GM12878 (cell line): ENCODE measurements around the gene MEF2C. TPM values are rescaled to one million over a fixed set of nuclear protein-coding genes. Genes with fewer than 3 reads are reported as not detected.
A peak's percentile ranks its signal among the peaks of the same experiment; 100 is the strongest.

Experiments
- ATAC-seq: fragments of 200-7000 bp; cut with Tn5 transposase; 3 replicates; pipeline ENCODE4 v1.9.1; 2020; ENCODE audit warnings: mild to moderate bottlenecking, moderate library complexity
- BruUV-seq: library from RNA; stranded (reverse); fragments of 400-500 nt; replicated peaks from 2 replicates; lab custom pipeline; 2021; lab: Mats Ljungman, UMichigan
- CTCF ChIA-PET: fragments of 300-600 bp; sonication (Branson Sonifier 250); formaldehyde crosslinking; extraction: SDS; loops from one replicate; lab custom pipeline; 2021; ENCODE audit warnings: inconsistent platforms; lab: Yijun Ruan, JAX
- POLR2A ChIA-PET: fragments of 350-600 bp; formaldehyde crosslinking; extraction: SDS; loops from one replicate; lab custom pipeline; 2021; ENCODE audit warnings: inconsistent platforms; lab: Charles Lee
- RAD21 ChIA-PET: fragments of 300-600 bp; sonication (Branson Sonifier 250); formaldehyde crosslinking; loops from one replicate; lab custom pipeline; 2023; ENCODE audit warnings: antibody characterized with exemption; ENCODE audit not compliant: unreplicated experiment; lab: Charles Lee
- SMC1A ChIA-PET: fragments of 300-600 bp; sonication (Branson Sonifier 250); formaldehyde crosslinking; loops from one replicate; lab custom pipeline; 2023; ENCODE audit not compliant: unreplicated experiment, uncharacterized antibody; lab: Charles Lee
- DNase-seq: peaks from one replicate; pipeline ENCODE4 v3.0.0-alpha.2; 2011; ENCODE audit warnings: low read depth, low spot score
- FAIRE-seq: peaks from 3 replicates; lab custom pipeline; 2011; peaks lifted over from hg19 to GRCh38; lab: Jason Lieb, UNC
- H2AFZ ChIP-seq: 2 replicates; pipeline ENCODE4 v1.6.0; 2011; ENCODE audit warnings: low read depth, low read length, control low read depth; ENCODE audit not compliant: control insufficient read depth
- H3K27ac ChIP-seq: 2 replicates; pipeline ENCODE4 v1.5.1; 2011; ENCODE audit warnings: control low read depth; ENCODE audit not compliant: control insufficient read depth, insufficient read depth
- H3K27me3 ChIP-seq, 2 experiments: replicated peaks in 1 of 2; 2 replicates each; pipeline versions ENCODE4 v1.6.0 to v1.6.1; 2011; ENCODE audit warnings: low read length in 1 of 2; ENCODE audit not compliant: control insufficient read depth in 2 of 2, insufficient read depth in 2 of 2
- H3K36me3 ChIP-seq, 2 experiments: 2 replicates each; pipeline ENCODE4 v1.5.1; 2011; ENCODE audit warnings: low read length in 1 of 2; ENCODE audit not compliant: control insufficient read depth in 2 of 2, insufficient read depth in 2 of 2
- H3K4me1 ChIP-seq: 2 replicates; pipeline ENCODE4 v1.6.1; 2011; ENCODE audit warnings: mild to moderate bottlenecking, low read length, moderate library complexity, mixed read lengths; ENCODE audit not compliant: control insufficient read depth, insufficient read depth
- H3K4me2 ChIP-seq: 2 replicates; pipeline ENCODE4 v1.6.0; 2011; ENCODE audit warnings: control low read depth; ENCODE audit not compliant: control insufficient read depth, insufficient read depth
- H3K4me3 ChIP-seq: fragments of 200-600 bp; sonication (generic); 2 replicates; pipeline ENCODE4 v1.5.1; 2016
- H3K79me2 ChIP-seq: 2 replicates; pipeline ENCODE4 v1.6.0; 2011; ENCODE audit warnings: low read length; ENCODE audit not compliant: control insufficient read depth, insufficient read depth
- H3K9ac ChIP-seq: 2 replicates; pipeline ENCODE4 v1.8.0; 2011; ENCODE audit warnings: low read length, control low read depth, mixed read lengths; ENCODE audit not compliant: control insufficient read depth, insufficient read depth
- H3K9me3 ChIP-seq: replicated peaks from 3 replicates; pipeline ENCODE4 v1.5.1; 2011; ENCODE audit warnings: mild to moderate bottlenecking, low read length; ENCODE audit not compliant: control insufficient read depth, insufficient read depth
- H4K20me1 ChIP-seq: 2 replicates; pipeline ENCODE4 v1.6.0; 2011; ENCODE audit not compliant: control insufficient read depth, insufficient read depth
- EP300 ChIP-seq, 2 experiments: fragments of 150-350 bp in 1 of 2; IDR thresholded peaks; 2 replicates each; pipeline ENCODE4 v1.6.1; 2011 to 2012; ENCODE audit warnings: low read depth in 2 of 2, low read length in 2 of 2, borderline replicate concordance in 1 of 2, improper control_type of control experiment in 1 of 2, inconsistent platforms in 1 of 2; ENCODE audit not compliant: control insufficient read depth in 1 of 2
- TCF3 ChIP-seq: IDR thresholded peaks from 2 replicates; pipeline ENCODE4 v1.6.1; 2012; ENCODE audit warnings: low read depth, mild to moderate bottlenecking, low read length, borderline replicate concordance; ENCODE audit not compliant: insufficient read depth
- WGBS: methylation state at CpG from one replicate; pipeline ENCODE4 v1.1.6; 2016; ENCODE audit warnings: low lambda C conversion rate; ENCODE audit not compliant: insufficient replicate concordance, insufficient coverage; ENCODE audit errors: missing lambda C conversion rate; 5-methylcytosine and 5-hydroxymethylcytosine counted together
- in situ Hi-C: fragments of 300-500 bp; cut with MboI; formaldehyde crosslinking; loops from 9 replicates; pipeline ENCODE4 v1.14.3; 2018; ENCODE audit warnings: mixed read lengths
- intact Hi-C: fragments of 100-400 bp; cut with micrococcal nuclease; formaldehyde crosslinking; loops from one replicate; pipeline ENCODE4 v1.14.2; 2022; ENCODE audit not compliant: unreplicated experiment
- polyA plus RNA-seq, 11 experiments: library from polyadenylated mRNA; depleted of rRNA in 4 of 11; unstranded in 6 of 11; stranded (reverse) in 5 of 11; fragments of >200 nt; fragmentation: Nextera tagmentation in 4 of 11; fragmentation: Illumina TruSeq in 1 of 11; extraction: Ambion mirVana in 4 of 11; extraction: Trizol in 1 of 11; gene quantifications; 1 replicate in 1 of 11; 2 replicates in 10 of 11; pipeline versions ENCODE4 v1.2.1 to v1.2.3, GENCODE V29; 2011 to 2016; ENCODE audit warnings: inconsistent platforms in 2 of 11, missing spikeins in 2 of 11, low read depth in 1 of 11
- total RNA-seq, 4 experiments: library from RNA; depleted of rRNA in 3 of 4; stranded (reverse); fragments of >200 nt in 3 of 4; fragmentation: Illumina TruSeq in 1 of 4; extraction: Trizol in 1 of 4; gene quantifications; 2 replicates each; pipeline versions ENCODE4 v1.2.1 to v1.2.3, GENCODE V29; 2013 to 2021

MEF2C gene
- total and polyA plus RNA-seq, 10 of the 15 experiments (the other 5 are each of a cell fraction or from before 2014, with no cell fraction given): 104 to 225 (median 180) TPM

DNA sequence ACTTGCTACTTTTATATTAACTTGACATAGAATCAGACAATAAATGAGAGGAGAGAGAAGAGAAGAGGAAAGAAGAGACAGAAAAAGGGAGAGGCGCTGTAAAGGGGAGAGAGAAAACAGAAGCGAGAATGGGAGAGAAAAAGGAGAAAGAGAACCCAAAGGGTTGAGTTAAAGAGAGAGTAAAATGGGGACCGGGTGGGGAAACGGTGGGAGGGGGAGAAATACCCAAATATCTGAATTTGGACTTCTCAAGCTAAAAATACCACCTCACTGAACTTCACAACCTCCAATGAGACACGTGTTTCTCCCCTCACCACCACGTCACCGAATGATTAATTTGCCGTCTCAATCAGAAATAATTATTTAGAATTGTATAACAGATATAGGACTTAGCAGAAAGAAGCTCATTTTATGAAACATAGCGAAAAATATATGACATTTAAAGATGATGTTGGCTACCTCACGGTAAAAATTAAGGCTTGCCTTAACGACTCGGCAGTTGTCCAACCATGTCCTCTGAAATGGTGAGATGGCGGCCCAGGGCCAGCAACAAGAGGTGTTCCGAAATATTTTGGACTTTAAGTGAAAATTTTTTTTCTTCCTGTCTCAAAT, 204.1 kb downstream of the MEF2C start:
- Histone ChIP-seq H3K27me3 (peaks cover 12 to 21% of the 10 kb centered on the region in 2 experiments), H3K9ac (no peak overlapping the region), H2AFZ (no peak overlapping the region), H4K20me1 (no peaks in the 10 kb centered on the region), H3K4me3 (no peak overlapping the region), H3K4me2 (peak overlapping the region; percentile 30; the same call in 1 of the 2 replicates), H3K4me1 (no peaks in the 10 kb centered on the region; the same call in 1 of the 2 replicates), H3K9me3 (no peaks in the 10 kb centered on the region; the same call in 2 of the 3 replicates), H3K36me3 (no peaks in the 10 kb centered on the region), H3K79me2 (no peaks in the 10 kb centered on the region), H3K27ac (no peak overlapping the region)
- TF ChIP-seq TCF3 (no peak), EP300 (IDR thresholded peaks at IDR 0.05; ENCODE audit: borderline replicate concordance in 1 of 2, control insufficient read depth in 1 of 2, low read depth in 2 of 2, low read length in 2 of 2) (no peak)
- intact Hi-C loops (loop anchor here (5.0 to 10.0 kb wide), 2 partner anchors 174 to 412 kb away; partner anchors contain the start of gene TMEM161B), in situ Hi-C loops (loop anchor here (10.0 kb wide), 1 partner anchor 414 kb away; the partner anchor contains the start of gene TMEM161B)
- WGBS: 14% methylated on average over 14 of the region's 14 CpGs
- ChIA-PET RAD21 (interaction anchor here (1.0 to 2.1 kb wide), 2 partner anchors 897 to 900 kb away, joined by 3 to 9 read pairs; no protein-coding TSS in a partner anchor), POLR2A (no interaction called here), CTCF (interaction anchor here (1.0 kb wide), 3 partner anchors 531 to 898 kb away, joined by 3 to 6 read pairs (median 5); no protein-coding TSS in a partner anchor), SMC1A (interaction anchor here (1.0 kb wide), 1 partner anchor 12 kb away, joined by 3 read pairs; no protein-coding TSS in a partner anchor)
- FAIRE-seq: no peak
- no TSS peak for BruUV-seq
- ATAC-seq: no peak
- DNase-seq: no peak
